MM.1S (cell line): ENCODE data around the gene KDF1.

Source experiments
- EZH2 ChIP-seq: fragments of 300-600 bp; sonication (generic); optimal IDR thresholded peaks from 2 replicates; pipeline ENCODE3; 2017; ENCODE audit warnings: low read depth, mild to moderate bottlenecking, antibody characterized with exemption, low read length, mixed read lengths
- EZH2phosphoT487 ChIP-seq: fragments of 300-600 bp; sonication (generic); IDR thresholded peaks from 2 replicates; pipeline ENCODE4 v1.6.1; 2018; ENCODE audit warnings: antibody characterized with exemption, low read length
- TF ChIP-seq, protein P1 (sequence below): fragments of 300-600 bp; sonication (generic); IDR thresholded peaks from 2 replicates; pipeline ENCODE4 v1.5.1; 2016; ENCODE audit warnings: antibody characterized with exemption, low read length, mixed read lengths

DNA sequence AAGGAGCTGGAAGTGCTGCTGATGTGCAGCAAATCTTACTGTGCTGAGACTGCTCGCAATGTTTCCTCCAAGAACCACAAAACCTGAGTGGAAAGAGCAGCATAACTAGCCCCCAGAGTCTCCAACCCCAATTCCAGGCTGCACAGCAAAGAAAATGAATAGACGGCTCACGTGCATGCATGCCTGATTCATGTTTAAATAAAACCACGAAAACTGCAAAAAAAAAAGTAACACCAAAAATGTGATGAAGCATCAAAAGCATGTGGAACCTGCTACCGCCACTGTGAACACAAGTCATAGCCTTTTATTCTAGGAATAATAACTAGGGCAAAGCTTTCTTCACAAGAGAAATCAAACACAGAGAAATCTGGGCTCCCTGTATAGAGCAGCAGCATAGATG, 23.6 kb upstream of the KDF1 start:
- TF ChIP-seq, protein P1, sequence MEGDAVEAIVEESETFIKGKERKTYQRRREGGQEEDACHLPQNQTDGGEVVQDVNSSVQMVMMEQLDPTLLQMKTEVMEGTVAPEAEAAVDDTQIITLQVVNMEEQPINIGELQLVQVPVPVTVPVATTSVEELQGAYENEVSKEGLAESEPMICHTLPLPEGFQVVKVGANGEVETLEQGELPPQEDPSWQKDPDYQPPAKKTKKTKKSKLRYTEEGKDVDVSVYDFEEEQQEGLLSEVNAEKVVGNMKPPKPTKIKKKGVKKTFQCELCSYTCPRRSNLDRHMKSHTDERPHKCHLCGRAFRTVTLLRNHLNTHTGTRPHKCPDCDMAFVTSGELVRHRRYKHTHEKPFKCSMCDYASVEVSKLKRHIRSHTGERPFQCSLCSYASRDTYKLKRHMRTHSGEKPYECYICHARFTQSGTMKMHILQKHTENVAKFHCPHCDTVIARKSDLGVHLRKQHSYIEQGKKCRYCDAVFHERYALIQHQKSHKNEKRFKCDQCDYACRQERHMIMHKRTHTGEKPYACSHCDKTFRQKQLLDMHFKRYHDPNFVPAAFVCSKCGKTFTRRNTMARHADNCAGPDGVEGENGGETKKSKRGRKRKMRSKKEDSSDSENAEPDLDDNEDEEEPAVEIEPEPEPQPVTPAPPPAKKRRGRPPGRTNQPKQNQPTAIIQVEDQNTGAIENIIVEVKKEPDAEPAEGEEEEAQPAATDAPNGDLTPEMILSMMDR, result no peak
- TF ChIP-seq EZH2 (no peak), EZH2phosphoT487 (no peak)
